WTC11 (cell line): Measurements from ENCODE around the gene RAPSN. TPM values are rescaled to one million over a fixed set of nuclear protein-coding genes. Genes with fewer than 3 reads are reported as not detected.

Experiments used
- ATAC-seq: fragments of 200-7000 bp; cut with Tn5 transposase; 2 replicates; pipeline ENCODE4 v1.10.0; 2021; ENCODE audit warnings: mild to moderate bottlenecking, moderate library complexity
- CTCF ChIA-PET: fragments of 300-600 bp; sonication (Branson Sonifier 250); formaldehyde crosslinking; loops from one replicate; lab custom pipeline; 2021; ENCODE audit warnings: antibody characterized with exemption; lab: Charles Lee
- POLR2A ChIA-PET: fragments of 350-600 bp; sonication (Branson Sonifier 250); formaldehyde crosslinking; loops from one replicate; lab custom pipeline; 2021; ENCODE audit warnings: antibody characterized with exemption; lab: Charles Lee
- DNase-seq: peaks from one replicate; pipeline ENCODE4 v3.0.0; 2021; ENCODE audit warnings: low spot score
- H3K27ac Mint-ChIP-seq: 2 replicates; pipeline ENCODE4 v1.8.0; 2021; ENCODE audit warnings: mixed read lengths
- H3K27me3 Mint-ChIP-seq: 2 replicates; pipeline ENCODE4 v1.8.0; 2021; ENCODE audit warnings: low read depth, mild to moderate bottlenecking, moderate library complexity, mixed read lengths
- H3K36me3 Mint-ChIP-seq: 2 replicates; pipeline ENCODE4 v1.8.0; 2021; ENCODE audit warnings: mixed read lengths
- H3K4me1 Mint-ChIP-seq: 2 replicates; pipeline ENCODE4 v1.8.0; 2022; ENCODE audit warnings: mixed read lengths
- H3K4me3 Mint-ChIP-seq: 2 replicates; pipeline ENCODE4 v1.8.0; 2021; ENCODE audit warnings: mild to moderate bottlenecking, moderate library complexity, mixed read lengths
- H3K9me3 Mint-ChIP-seq: 2 replicates; pipeline ENCODE4 v1.8.0; 2021; ENCODE audit warnings: mixed read lengths
- ATF1 ChIP-seq: sonication (generic); formaldehyde crosslinking; IDR thresholded peaks from 2 replicates; pipeline ENCODE4 v1.8.1; 2023; ENCODE audit warnings: mild to moderate bottlenecking, moderate library complexity, missing genetic modification reagents
- CREB1 ChIP-seq: sonication (generic); formaldehyde crosslinking; IDR thresholded peaks from 2 replicates; pipeline ENCODE4 v1.8.0; 2023; ENCODE audit warnings: mild to moderate bottlenecking, missing genetic modification reagents
- EMX1 ChIP-seq: fragments of 250-450 bp; sonication (Bioruptor Pico); IDR thresholded peaks from 2 replicates; pipeline ENCODE4 v1.8.0; 2021; ENCODE audit warnings: mild to moderate bottlenecking
- GTF2I ChIP-seq: fragments of 250-450 bp; sonication (Bioruptor Pico); conservative IDR thresholded peaks from 2 replicates; pipeline ENCODE4 v1.4.0; 2021; ENCODE audit warnings: mild to moderate bottlenecking
- IRF2 ChIP-seq: sonication (generic); formaldehyde crosslinking; IDR thresholded peaks from 2 replicates; pipeline ENCODE4 v1.8.0; 2022; ENCODE audit warnings: low read depth, missing genetic modification reagents, borderline replicate concordance
- JAZF1 ChIP-seq: fragments of 250-450 bp; sonication (Bioruptor Pico); IDR thresholded peaks from 2 replicates; pipeline ENCODE4 v1.9.0; 2021; ENCODE audit warnings: moderate library complexity, mild to moderate bottlenecking, inconsistent platforms
- MXD4 ChIP-seq: fragments of 250-450 bp; sonication (Bioruptor Pico); IDR thresholded peaks from 2 replicates; pipeline ENCODE4 v1.8.0; 2021; ENCODE audit warnings: mild to moderate bottlenecking, moderate library complexity, borderline replicate concordance
- NFYB ChIP-seq: sonication (generic); formaldehyde crosslinking; conservative IDR thresholded peaks from 2 replicates; pipeline ENCODE4 v1.8.0; 2022; ENCODE audit warnings: low read depth, missing genetic modification reagents
- NR3C1 ChIP-seq: sonication (generic); formaldehyde crosslinking; conservative IDR thresholded peaks from 2 replicates; pipeline ENCODE4 v1.8.1; 2023; ENCODE audit warnings: low read depth, mild to moderate bottlenecking, missing genetic modification reagents
- PRRX2 ChIP-seq: fragments of 250-450 bp; sonication (Bioruptor Pico); IDR thresholded peaks from 2 replicates; pipeline ENCODE4 v1.8.0; 2021; ENCODE audit warnings: mild to moderate bottlenecking
- RELA ChIP-seq: sonication (generic); formaldehyde crosslinking; IDR thresholded peaks from 2 replicates; pipeline ENCODE4 v1.8.1; 2022; ENCODE audit warnings: missing genetic modification reagents, mild to moderate bottlenecking, borderline replicate concordance
- SP1 ChIP-seq: sonication (generic); formaldehyde crosslinking; conservative IDR thresholded peaks from 2 replicates; pipeline ENCODE4 v1.8.1; 2022; ENCODE audit warnings: missing genetic modification reagents
- TEAD4 ChIP-seq: sonication (generic); formaldehyde crosslinking; IDR thresholded peaks from 2 replicates; pipeline ENCODE4 v1.8.0; 2022; ENCODE audit warnings: mild to moderate bottlenecking, missing genetic modification reagents
- TP53 ChIP-seq: sonication (generic); formaldehyde crosslinking; IDR thresholded peaks from 2 replicates; pipeline ENCODE4 v1.8.1; 2023; ENCODE audit warnings: mild to moderate bottlenecking, missing genetic modification reagents
- ZNF423 ChIP-seq: fragments of 250-450 bp; sonication (Bioruptor Pico); IDR thresholded peaks from 2 replicates; pipeline ENCODE4 v2.1.2; 2022; ENCODE audit warnings: mild to moderate bottlenecking, moderate library complexity
- total RNA-seq: library from RNA; stranded (reverse); gene quantifications from 3 replicates; pipeline ENCODE4 v1.2.3, GENCODE V29; 2021
- TF ChIP-seq, protein P1 (sequence below): sonication (generic); formaldehyde crosslinking; IDR thresholded peaks from 2 replicates; pipeline ENCODE4 v1.8.1; 2022; ENCODE audit warnings: mild to moderate bottlenecking, moderate library complexity, missing genetic modification reagents
- TF ChIP-seq, protein P2 (sequence below): sonication (generic); formaldehyde crosslinking; IDR thresholded peaks from 2 replicates; pipeline ENCODE4 v1.8.1; 2023; ENCODE audit warnings: mild to moderate bottlenecking, missing genetic modification reagents
- TF ChIP-seq, protein P3 (sequence below): fragments of 250-450 bp; sonication (Bioruptor Pico); IDR thresholded peaks from 2 replicates; pipeline ENCODE4 v1.9.0; 2021; ENCODE audit warnings: mild to moderate bottlenecking
- TF ChIP-seq, protein P4 (sequence below): sonication (generic); formaldehyde crosslinking; IDR thresholded peaks from 2 replicates; pipeline ENCODE4 v1.8.0; 2023; ENCODE audit warnings: mild to moderate bottlenecking, missing genetic modification reagents
- TF ChIP-seq, protein P5 (sequence below): sonication (generic); formaldehyde crosslinking; IDR thresholded peaks from 2 replicates; pipeline ENCODE4 v1.8.0; 2022; ENCODE audit warnings: mild to moderate bottlenecking, missing genetic modification reagents
- TF ChIP-seq, protein P6 (sequence below): fragments of 250-450 bp; sonication (Bioruptor Pico); IDR thresholded peaks from 2 replicates; pipeline ENCODE4 v1.9.0; 2021; ENCODE audit warnings: moderate library complexity, mild to moderate bottlenecking, inconsistent platforms, borderline replicate concordance

RAPSN gene
- total RNA-seq, 1 experiment from 2014 or later: 0.66 TPM

DNA sequence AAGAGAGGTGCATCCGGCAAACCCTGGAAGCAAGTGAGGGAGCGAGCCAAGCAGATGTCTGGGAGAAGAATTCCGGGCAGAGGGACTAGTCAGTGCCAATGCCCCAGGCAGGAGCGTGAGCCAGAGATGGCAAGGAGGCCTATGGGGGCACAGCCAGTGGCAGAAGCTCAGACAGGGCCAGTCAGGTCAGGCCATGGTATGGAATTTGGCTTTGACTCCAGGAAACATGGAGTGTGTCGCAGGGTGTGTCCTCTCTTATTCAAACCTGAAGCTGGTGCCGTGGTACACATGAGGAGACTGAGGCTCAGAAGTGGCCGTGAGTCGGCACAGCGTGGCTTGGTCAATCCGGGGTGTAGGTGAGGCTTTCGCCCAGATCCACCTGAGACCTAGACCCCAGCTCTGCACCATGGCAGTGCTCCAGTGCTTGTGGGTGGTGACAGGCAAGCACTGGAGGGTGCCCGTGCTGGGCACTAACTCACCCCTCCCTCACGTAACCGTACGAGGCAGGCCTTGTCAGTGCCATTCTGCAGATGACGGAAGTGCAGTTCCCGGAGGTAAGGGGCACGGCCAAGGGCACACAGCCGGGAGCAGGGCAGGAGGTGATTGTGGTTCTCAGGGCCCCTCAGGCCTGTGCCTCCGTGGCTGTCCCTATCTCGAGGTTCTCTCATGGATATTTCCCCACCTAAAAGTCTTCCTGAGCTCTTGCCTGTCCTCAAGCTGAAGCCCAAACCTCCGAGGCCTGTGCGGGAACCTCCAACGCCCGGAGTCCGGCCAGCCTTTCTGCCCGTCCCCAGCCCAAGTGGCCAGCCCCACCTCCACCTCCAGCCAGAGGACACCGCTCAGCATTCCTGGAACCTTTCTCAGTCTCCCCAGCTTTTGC, 60.0 kb downstream of the RAPSN start:
- ChIA-PET CTCF (interaction anchor here (2.1 to 4.4 kb wide), 3 partner anchors 15 to 23 kb away, joined by 7 to 18 read pairs (median 10); no protein-coding TSS in a partner anchor), POLR2A (no interaction called here)
- H3K36me3 Mint-ChIP-seq: no peaks in the 10 kb centered on the region
- no peak overlapping the region for H3K4me3 Mint-ChIP-seq
- no peaks in the 10 kb centered on the region for H3K9me3 Mint-ChIP-seq
- H3K27ac Mint-ChIP-seq: no peak overlapping the region
- ATAC-seq: no peak
- no peak for DNase-seq
- TF ChIP-seq, protein P1, sequence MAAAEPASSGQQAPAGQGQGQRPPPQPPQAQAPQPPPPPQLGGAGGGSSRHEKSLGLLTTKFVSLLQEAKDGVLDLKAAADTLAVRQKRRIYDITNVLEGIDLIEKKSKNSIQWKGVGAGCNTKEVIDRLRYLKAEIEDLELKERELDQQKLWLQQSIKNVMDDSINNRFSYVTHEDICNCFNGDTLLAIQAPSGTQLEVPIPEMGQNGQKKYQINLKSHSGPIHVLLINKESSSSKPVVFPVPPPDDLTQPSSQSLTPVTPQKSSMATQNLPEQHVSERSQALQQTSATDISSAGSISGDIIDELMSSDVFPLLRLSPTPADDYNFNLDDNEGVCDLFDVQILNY (CRISPR knock-in tag): no peak
- TF ChIP-seq, protein P2, sequence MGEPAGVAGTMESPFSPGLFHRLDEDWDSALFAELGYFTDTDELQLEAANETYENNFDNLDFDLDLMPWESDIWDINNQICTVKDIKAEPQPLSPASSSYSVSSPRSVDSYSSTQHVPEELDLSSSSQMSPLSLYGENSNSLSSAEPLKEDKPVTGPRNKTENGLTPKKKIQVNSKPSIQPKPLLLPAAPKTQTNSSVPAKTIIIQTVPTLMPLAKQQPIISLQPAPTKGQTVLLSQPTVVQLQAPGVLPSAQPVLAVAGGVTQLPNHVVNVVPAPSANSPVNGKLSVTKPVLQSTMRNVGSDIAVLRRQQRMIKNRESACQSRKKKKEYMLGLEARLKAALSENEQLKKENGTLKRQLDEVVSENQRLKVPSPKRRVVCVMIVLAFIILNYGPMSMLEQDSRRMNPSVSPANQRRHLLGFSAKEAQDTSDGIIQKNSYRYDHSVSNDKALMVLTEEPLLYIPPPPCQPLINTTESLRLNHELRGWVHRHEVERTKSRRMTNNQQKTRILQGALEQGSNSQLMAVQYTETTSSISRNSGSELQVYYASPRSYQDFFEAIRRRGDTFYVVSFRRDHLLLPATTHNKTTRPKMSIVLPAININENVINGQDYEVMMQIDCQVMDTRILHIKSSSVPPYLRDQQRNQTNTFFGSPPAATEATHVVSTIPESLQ (CRISPR knock-in tag): no peak
- TF ChIP-seq GTF2I (CRISPR knock-in tag) (no peak), RELA (CRISPR knock-in tag) (no peak), JAZF1 (no peak), IRF2 (CRISPR knock-in tag) (no peak)
- TF ChIP-seq, protein P3, sequence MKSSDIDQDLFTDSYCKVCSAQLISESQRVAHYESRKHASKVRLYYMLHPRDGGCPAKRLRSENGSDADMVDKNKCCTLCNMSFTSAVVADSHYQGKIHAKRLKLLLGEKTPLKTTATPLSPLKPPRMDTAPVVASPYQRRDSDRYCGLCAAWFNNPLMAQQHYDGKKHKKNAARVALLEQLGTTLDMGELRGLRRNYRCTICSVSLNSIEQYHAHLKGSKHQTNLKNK (CRISPR knock-in tag): no peak
- H3K4me1 Mint-ChIP-seq: no peaks in the 10 kb centered on the region
- no peaks in the 10 kb centered on the region for H3K27me3 Mint-ChIP-seq

DNA sequence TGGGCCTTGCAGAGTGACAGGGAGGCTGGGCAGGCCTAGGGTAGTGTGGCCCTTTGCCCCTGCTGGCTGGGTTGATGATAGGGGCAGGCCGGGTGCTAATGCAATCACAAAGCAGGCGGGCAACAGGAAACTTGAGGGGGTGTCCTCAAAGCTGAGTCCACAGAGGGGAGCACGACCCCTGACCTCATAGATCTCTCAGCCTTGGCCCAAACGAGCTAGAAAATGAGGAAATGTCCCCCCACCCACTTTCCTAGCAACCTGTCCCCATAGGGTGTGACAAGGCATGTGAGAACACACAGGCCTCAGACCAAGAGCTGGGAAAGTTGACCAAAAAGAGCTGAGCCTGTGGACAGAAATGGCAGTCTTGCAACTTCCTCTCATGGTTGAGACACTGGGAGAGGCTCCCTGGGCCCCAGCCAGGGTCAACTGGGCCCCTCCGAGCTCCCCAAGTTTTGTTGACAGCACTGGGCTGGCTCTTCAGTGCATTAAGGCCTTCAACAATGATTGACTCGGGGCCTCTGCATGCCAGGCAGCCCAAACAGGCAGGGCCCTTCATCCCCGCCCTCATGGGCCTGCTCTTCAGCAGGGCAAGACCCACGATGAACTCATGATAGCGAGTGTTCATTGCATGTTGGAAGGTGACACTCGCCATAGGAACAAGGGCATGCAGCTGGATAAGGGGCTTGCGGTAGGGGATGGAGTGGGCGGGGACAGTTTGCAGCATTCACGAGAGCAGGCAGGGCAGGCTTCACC, 60.8 kb downstream of the RAPSN start:
- Mint-ChIP-seq H3K9me3 (no peaks in the 10 kb centered on the region), H3K4me3 (no peak overlapping the region), H3K27ac (no peak overlapping the region), H3K4me1 (no peaks in the 10 kb centered on the region), H3K27me3 (no peaks in the 10 kb centered on the region), H3K36me3 (no peaks in the 10 kb centered on the region)
- ChIA-PET POLR2A (no interaction called here), CTCF (interaction anchor here (2.1 to 4.4 kb wide), 3 partner anchors 14 to 24 kb away, joined by 7 to 18 read pairs (median 10); no protein-coding TSS in a partner anchor)
- DNase-seq (no peak), ATAC-seq (no peak)
- TF ChIP-seq SP1 (CRISPR knock-in tag): no peak
- no peak for TF ChIP-seq TP53 (CRISPR knock-in tag)
- no peak for TF ChIP-seq MXD4 (CRISPR knock-in tag)
- TF ChIP-seq, protein P4, sequence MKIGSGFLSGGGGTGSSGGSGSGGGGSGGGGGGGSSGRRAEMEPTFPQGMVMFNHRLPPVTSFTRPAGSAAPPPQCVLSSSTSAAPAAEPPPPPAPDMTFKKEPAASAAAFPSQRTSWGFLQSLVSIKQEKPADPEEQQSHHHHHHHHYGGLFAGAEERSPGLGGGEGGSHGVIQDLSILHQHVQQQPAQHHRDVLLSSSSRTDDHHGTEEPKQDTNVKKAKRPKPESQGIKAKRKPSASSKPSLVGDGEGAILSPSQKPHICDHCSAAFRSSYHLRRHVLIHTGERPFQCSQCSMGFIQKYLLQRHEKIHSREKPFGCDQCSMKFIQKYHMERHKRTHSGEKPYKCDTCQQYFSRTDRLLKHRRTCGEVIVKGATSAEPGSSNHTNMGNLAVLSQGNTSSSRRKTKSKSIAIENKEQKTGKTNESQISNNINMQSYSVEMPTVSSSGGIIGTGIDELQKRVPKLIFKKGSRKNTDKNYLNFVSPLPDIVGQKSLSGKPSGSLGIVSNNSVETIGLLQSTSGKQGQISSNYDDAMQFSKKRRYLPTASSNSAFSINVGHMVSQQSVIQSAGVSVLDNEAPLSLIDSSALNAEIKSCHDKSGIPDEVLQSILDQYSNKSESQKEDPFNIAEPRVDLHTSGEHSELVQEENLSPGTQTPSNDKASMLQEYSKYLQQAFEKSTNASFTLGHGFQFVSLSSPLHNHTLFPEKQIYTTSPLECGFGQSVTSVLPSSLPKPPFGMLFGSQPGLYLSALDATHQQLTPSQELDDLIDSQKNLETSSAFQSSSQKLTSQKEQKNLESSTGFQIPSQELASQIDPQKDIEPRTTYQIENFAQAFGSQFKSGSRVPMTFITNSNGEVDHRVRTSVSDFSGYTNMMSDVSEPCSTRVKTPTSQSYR: no peak
- TF ChIP-seq TEAD4: no peak
- TF ChIP-seq NFYB: no peak
- no peak for TF ChIP-seq PRRX2 (CRISPR knock-in tag)
- no peak for TF ChIP-seq EMX1 (CRISPR knock-in tag)
- TF ChIP-seq ATF1 (CRISPR knock-in tag): no peak
- TF ChIP-seq, protein P5, sequence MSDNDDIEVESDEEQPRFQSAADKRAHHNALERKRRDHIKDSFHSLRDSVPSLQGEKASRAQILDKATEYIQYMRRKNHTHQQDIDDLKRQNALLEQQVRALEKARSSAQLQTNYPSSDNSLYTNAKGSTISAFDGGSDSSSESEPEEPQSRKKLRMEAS: no peak
- no peak for TF ChIP-seq RELA (CRISPR knock-in tag)
- no peak for TF ChIP-seq CREB1
- TF ChIP-seq NR3C1 (CRISPR knock-in tag): no peak
- TF ChIP-seq, protein P6, sequence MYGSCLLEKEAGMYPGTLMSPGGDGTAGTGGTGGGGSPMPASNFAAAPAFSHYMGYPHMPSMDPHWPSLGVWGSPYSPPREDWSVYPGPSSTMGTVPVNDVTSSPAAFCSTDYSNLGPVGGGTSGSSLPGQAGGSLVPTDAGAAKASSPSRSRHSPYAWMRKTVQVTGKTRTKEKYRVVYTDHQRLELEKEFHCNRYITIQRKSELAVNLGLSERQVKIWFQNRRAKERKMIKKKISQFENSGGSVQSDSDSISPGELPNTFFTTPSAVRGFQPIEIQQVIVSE (CRISPR knock-in tag): no peak
- TF ChIP-seq, protein P3 (CRISPR knock-in tag): no peak
- TF ChIP-seq GTF2I (CRISPR knock-in tag): no peak
- no peak for TF ChIP-seq ZNF423 (CRISPR knock-in tag)
